Measurements from ENCODE around the gene CCDC182. TPM values are rescaled to one million over a fixed set of nuclear protein-coding genes. Genes with fewer than 3 reads are reported as not detected.

Gene CCDC182
- total RNA-seq, 4 donors from 2014 or later, result not detected

- H3K27me3 ChIP-seq, result peaks cover 14% of the 10 kb centered on the region
- no peak overlapping the region for H3K27ac ChIP-seq
- intact Hi-C loops (cut with DNase I; ENCODE audit: low total_unique reads), result no loop called here
- no peak overlapping the region for H3K4me3 ChIP-seq
- H3K9me3 ChIP-seq, result no peaks in the 10 kb centered on the region
- no peaks in the 10 kb centered on the region for H3K36me3 ChIP-seq
- TF ChIP-seq POLR2AphosphoS5 (IDR thresholded peaks at IDR 0.05) (no peak), EP300 (IDR thresholded peaks at IDR 0.05; ENCODE audit: low read depth) (no peak), POLR2A (IDR thresholded peaks at IDR 0.05) (no peak), CTCF (IDR thresholded peaks at IDR 0.05) (no peak)
- in situ Hi-C loops (cut with MboI; ENCODE audit: low pct_ligation_motif_present in 1 of 4, low pct_unique_long_range_greater_than_20kb in 1 of 4, low sequenced_read_pairs in 3 of 4), result no loop called here
- no peak for DNase-seq
- 86% methylated on average over 1 of the region's 1 CpG; no CpG with 5 or more reads in 1 of the 2 donors for WGBS, 2 donors (ENCODE audit: low coverage in 1 of 2)
- no peaks in the 10 kb centered on the region for H3K4me1 ChIP-seq
Observed at GRCh38 chr17:57758654-57759053, 13.6 kb upstream of the CCDC182 start.

- H3K4me3 ChIP-seq, result no peak overlapping the region
- no peaks in the 10 kb centered on the region for H3K9me3 ChIP-seq
- peaks cover 10% of the 10 kb centered on the region for H3K27me3 ChIP-seq
- no peak overlapping the region for H3K27ac ChIP-seq
- no peak for TF ChIP-seq EP300 (IDR thresholded peaks at IDR 0.05; ENCODE audit: low read depth)
- no peak for TF ChIP-seq CTCF (IDR thresholded peaks at IDR 0.05)
- no peak for TF ChIP-seq POLR2AphosphoS5 (IDR thresholded peaks at IDR 0.05)
- TF ChIP-seq POLR2A (IDR thresholded peaks at IDR 0.05), result no peak
- no peak for DNase-seq
- 79% methylated on average over 9 of the region's 9 CpGs; no CpG with 5 or more reads in 1 of the 2 donors for WGBS, 2 donors (ENCODE audit: low coverage in 1 of 2)
- no peaks in the 10 kb centered on the region for H3K4me1 ChIP-seq
- intact Hi-C loops (cut with DNase I; ENCODE audit: low total_unique reads), result no loop called here
- in situ Hi-C loops (cut with MboI; ENCODE audit: low pct_ligation_motif_present in 1 of 4, low pct_unique_long_range_greater_than_20kb in 1 of 4, low sequenced_read_pairs in 3 of 4), result no loop called here
- no peaks in the 10 kb centered on the region for H3K36me3 ChIP-seq
Observed at GRCh38 chr17:57757735-57758134, 12.6 kb upstream of the CCDC182 start.

- H3K4me3 ChIP-seq, result no peak overlapping the region
- H3K27ac ChIP-seq, result no peak overlapping the region
- H3K4me1 ChIP-seq, result no peaks in the 10 kb centered on the region
- no peaks in the 10 kb centered on the region for H3K36me3 ChIP-seq
- WGBS, 2 donors (ENCODE audit: low coverage in 1 of 2), result 46 to 58% methylated on average over 2 to 5 of the region's 7 CpGs
- no peaks in the 10 kb centered on the region for H3K9me3 ChIP-seq
- TF ChIP-seq POLR2A (IDR thresholded peaks at IDR 0.05) (no peak), POLR2AphosphoS5 (IDR thresholded peaks at IDR 0.05) (no peak), EP300 (IDR thresholded peaks at IDR 0.05; ENCODE audit: low read depth) (no peak), CTCF (IDR thresholded peaks at IDR 0.05) (no peak)
- DNase-seq, result no peak
- H3K27me3 ChIP-seq, result peaks cover 3% of the 10 kb centered on the region
- intact Hi-C loops (cut with DNase I; ENCODE audit: low total_unique reads), result no loop called here
- in situ Hi-C loops (cut with MboI; ENCODE audit: low pct_ligation_motif_present in 1 of 4, low pct_unique_long_range_greater_than_20kb in 1 of 4, low sequenced_read_pairs in 3 of 4), result no loop called here
Observed at GRCh38 chr17:57756951-57757350, 11.9 kb upstream of the CCDC182 start.

- no peak for DNase-seq
- Histone ChIP-seq H3K27me3 (no peaks in the 10 kb centered on the region), H3K4me1 (no peaks in the 10 kb centered on the region), H3K9me3 (no peaks in the 10 kb centered on the region), H3K4me3 (no peak overlapping the region), H3K36me3 (no peaks in the 10 kb centered on the region), H3K27ac (no peak overlapping the region)
- WGBS, 2 donors (ENCODE audit: low coverage in 1 of 2), result 82 to 83% methylated on average over 1 to 6 of the region's 6 CpGs
- in situ Hi-C loops (cut with MboI; ENCODE audit: low pct_ligation_motif_present in 1 of 4, low pct_unique_long_range_greater_than_20kb in 1 of 4, low sequenced_read_pairs in 3 of 4) (no loop called here), intact Hi-C loops (cut with DNase I; ENCODE audit: low total_unique reads) (no loop called here)
- TF ChIP-seq EP300 (IDR thresholded peaks at IDR 0.05; ENCODE audit: low read depth) (no peak), CTCF (IDR thresholded peaks at IDR 0.05) (no peak), POLR2A (IDR thresholded peaks at IDR 0.05) (no peak), POLR2AphosphoS5 (IDR thresholded peaks at IDR 0.05) (no peak)
Observed at GRCh38 chr17:57755480-57756070, 10.5 kb upstream of the CCDC182 start.

Data from transverse colon (tissue), 4 donors.